ENCODE results near the gene SSH2. TPM values are rescaled to one million over a fixed set of nuclear protein-coding genes. Genes with fewer than 3 reads are reported as not detected.

The SSH2 gene
- polyA plus RNA-seq, 1 of the 3 experiments (the other 2 are of a cell fraction) = 8.8 TPM

DNA sequence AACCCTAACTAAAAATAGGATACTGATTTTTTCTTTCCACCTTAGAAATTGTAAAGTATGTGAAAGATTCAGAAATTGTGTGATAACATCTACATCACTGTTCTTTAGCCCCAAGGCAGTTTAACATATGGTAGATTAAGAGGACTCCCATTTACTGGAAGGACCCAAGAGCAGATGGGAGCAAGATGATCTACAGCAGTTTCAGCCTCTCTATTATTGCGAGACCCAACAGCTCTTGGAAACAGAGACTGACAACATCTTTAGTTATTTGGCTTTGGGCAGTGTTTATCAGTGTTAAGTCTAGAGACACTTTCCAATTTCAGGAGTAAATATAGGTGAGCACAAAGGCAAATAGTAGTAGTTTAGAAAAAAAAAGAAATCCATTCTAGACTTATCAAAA, 182.4 kb downstream of the SSH2 start:
- H3K4me3 ChIP-seq (ENCODE audit: low read depth in 2 of 2, low read length in 1 of 2) = no peak overlapping the region
- TF ChIP-seq IRF3 (IDR thresholded peaks at IDR 0.05; ENCODE audit: low read depth, low read length) (no peak), RAD21 (IDR thresholded peaks at IDR 0.05; ENCODE audit: low read length) (no peak; the same call in 1 of the 2 replicates), RCOR1 (IDR thresholded peaks at IDR 0.05; ENCODE audit: low read length) (peak; percentile 71), ELF1 (IDR thresholded peaks at IDR 0.05) (no peak), TCF12 (IDR thresholded peaks at IDR 0.05) (peak; percentile 54), RFX5 (IDR thresholded peaks at IDR 0.05; ENCODE audit: low read length) (no peak), SMC3 (IDR thresholded peaks at IDR 0.05; ENCODE audit: low read depth, low read length) (no peak), FOSL2 (IDR thresholded peaks at IDR 0.05; ENCODE audit: borderline replicate concordance, low read depth) (no peak), RXRA (IDR thresholded peaks at IDR 0.05; ENCODE audit: borderline replicate concordance, low read depth) (no peak), CHD2 (IDR thresholded peaks at IDR 0.05; ENCODE audit: low read length, partially characterized antibody) (peak; percentile 60), EP300 (IDR thresholded peaks at IDR 0.05; ENCODE audit: borderline replicate concordance in 1 of 2, low read depth in 1 of 2, low read length in 1 of 2) (peak in 1 of 2 experiments; percentile 90; a peak in 2 of 4 replicates), REST (IDR thresholded peaks at IDR 0.05; ENCODE audit: low read depth, low read length) (no peak), FOXJ3 (CRISPR knock-in tag; IDR thresholded peaks at IDR 0.05) (0 out of 2 replicates have a peak, but pooled peaks have one; percentile 39), NRF1 (IDR thresholded peaks at IDR 0.05; ENCODE audit: low read depth, low read length) (no peak), GATA2 (CRISPR knock-in tag; IDR thresholded peaks at IDR 0.05) (peak; percentile 86)
- ChIA-PET CTCF (interaction anchor here (1.0 to 3.7 kb wide), 8 partner anchors 12 to 183 kb away, joined by 3 to 14 read pairs (median 6); no protein-coding TSS in a partner anchor), POLR2A (interaction anchor here (1.1 to 1.6 kb wide), 2 partner anchors 36 to 105 kb away, joined by 3 to 4 read pairs; no protein-coding TSS in a partner anchor)
- peaks cover 7% of the 10 kb centered on the region for H3F3A ChIP-seq (replicated peaks; ENCODE audit: insufficient read depth)
- 65% methylated on average over 1 of the region's 1 CpG for WGBS (ENCODE audit: low lambda C conversion rate)
- peaks cover 30% of the 10 kb centered on the region; the same call in 1 of the 2 replicates for H3K79me2 ChIP-seq (ENCODE audit: insufficient read depth)
- H3K27ac ChIP-seq (ENCODE audit: low read depth in 2 of 2, low read length in 1 of 2) = peak overlapping the region in 1 of 2 experiments; percentile 99; a peak in 2 of 4 replicates
- peaks cover 9 to 18% of the 10 kb centered on the region in 2 experiments for H3K36me3 ChIP-seq (replicated peaks in 1 of 2; ENCODE audit: control insufficient read depth in 1 of 2, insufficient read depth in 2 of 2, low read length in 1 of 2)
- H3K9ac ChIP-seq = no peak overlapping the region
- no peaks in the 10 kb centered on the region for H3K9me3 ChIP-seq
- H3K4me1 ChIP-seq (ENCODE audit: control insufficient read depth in 1 of 2, insufficient read depth in 2 of 2, low read depth in 1 of 2, low read length in 1 of 2) = peaks cover 22 to 37% of the 10 kb centered on the region in 2 experiments; a peak in 3 of 4 replicates
- no peaks in the 10 kb centered on the region for H3K9me2 ChIP-seq
- H3K4me2 ChIP-seq = no peak overlapping the region
- peak; percentile 50 for DNase-seq
- H2AFZ ChIP-seq (ENCODE audit: low read depth) = no peak overlapping the region
- no peaks in the 10 kb centered on the region for H4K20me1 ChIP-seq (ENCODE audit: insufficient read depth)
- H3K27me3 ChIP-seq (ENCODE audit: insufficient read depth) = no peaks in the 10 kb centered on the region

All from SK-N-SH (cell line).